ENCODE data around the gene SNX24. TPM values are rescaled to one million over a fixed set of nuclear protein-coding genes. Genes with fewer than 3 reads are reported as not detected.

Gene SNX24
- total RNA-seq, 1 donor from 2014 or later, result 14.7 TPM

DNA sequence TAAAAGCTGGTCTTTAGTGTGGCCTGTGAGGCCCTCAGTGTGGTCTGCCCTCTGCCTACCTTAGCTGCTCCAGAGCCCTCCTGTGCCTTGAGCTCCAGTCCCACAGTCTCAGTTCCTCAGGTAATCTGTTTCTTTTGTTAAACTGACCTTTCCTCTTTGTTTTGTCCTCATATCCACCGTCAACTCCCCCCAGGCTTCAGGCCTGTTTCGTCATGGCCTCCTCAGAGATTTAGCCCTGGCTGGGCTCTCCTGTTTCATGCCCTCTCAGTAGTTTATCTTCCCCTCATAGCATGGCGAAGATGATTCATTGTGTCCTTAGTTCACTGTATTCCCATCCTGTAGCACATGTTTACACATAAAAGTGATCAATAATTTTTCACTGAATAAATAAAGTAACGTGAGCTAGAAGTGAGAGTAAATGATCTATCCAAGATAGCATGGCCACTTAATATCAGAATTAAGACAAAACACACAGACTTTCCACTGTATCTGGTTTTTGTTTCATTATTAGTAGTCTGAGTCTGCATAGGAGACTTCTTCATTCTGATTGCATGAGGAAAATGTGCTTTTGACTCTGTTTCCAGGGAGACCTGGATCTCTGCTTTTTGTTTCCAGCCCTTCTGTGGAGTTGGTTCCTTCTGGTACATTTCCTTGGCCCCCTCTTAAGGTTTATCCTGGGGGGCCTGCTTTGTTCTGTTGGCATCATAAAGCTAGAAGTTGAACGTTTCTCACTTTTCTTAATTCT, 70.5 kb downstream of the SNX24 start:
- DNase-seq (ENCODE audit: low spot score in 2 of 2) (peak in 1 of 2 donors; percentile 10), FAIRE-seq (no peak)

DNA sequence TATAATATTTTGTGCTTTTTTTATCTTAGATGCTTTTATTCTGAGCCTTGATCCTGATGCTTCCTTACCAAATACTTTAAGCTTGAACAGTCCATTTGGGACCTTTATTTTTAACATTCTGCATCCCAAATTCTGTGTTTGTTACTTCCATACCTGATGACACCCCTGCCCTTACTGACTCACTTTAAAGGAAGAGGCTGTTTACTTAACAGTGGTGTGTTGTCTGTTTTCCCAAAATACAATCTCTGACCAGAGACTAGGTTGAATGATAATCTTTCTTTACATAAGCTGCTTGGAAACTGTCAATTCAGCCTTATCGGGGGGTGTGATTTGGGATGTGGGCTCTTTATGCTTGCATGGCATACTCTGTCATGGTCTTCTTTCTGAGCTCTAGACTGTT, 71.1 kb downstream of the SNX24 start:
- DNase-seq (ENCODE audit: low spot score in 2 of 2), result no peak
- FAIRE-seq, result no peak

DNA sequence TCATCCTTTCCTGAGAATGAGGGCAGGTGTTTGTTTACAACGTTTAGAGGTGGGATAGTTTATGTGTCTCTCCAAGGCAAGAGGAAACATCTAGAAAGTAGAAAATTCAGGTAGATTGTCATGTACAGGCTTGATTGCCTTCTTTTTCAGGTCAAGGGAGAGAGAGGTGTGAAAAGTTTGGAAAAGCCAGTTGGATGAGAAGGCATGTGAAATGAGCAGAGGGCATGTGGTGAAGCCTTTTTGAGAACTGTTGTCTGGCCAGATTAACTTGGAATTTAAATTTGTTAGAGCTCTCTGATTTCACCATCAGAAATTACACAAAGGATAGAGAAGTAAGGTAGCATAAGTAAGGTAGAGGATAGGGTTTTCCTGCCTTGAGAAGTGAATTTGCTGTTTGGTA, 74.6 kb downstream of the SNX24 start:
- FAIRE-seq (no peak), DNase-seq (ENCODE audit: low spot score in 2 of 2) (no peak)

DNA sequence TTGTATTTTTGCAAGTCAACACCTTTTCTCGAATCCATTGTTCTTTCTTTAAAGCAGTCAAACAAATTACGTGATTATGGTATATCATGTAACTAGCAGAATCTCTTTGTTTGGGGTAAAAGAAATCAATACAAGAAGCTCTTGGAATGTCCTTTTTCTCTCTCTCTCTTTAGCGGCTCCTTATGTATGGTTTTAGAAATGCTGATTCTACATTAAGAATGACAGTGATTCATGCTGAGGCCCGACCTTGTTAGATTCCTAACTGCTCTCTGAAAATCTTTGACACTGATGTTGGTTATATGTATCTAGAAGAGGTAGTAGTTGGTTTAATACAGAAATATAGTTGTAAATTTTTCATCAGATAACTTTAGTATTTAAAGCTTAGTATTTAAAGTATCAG, 76.4 kb downstream of the SNX24 start:
- DNase-seq (ENCODE audit: low spot score in 2 of 2) (no peak), FAIRE-seq (no peak)

DNA sequence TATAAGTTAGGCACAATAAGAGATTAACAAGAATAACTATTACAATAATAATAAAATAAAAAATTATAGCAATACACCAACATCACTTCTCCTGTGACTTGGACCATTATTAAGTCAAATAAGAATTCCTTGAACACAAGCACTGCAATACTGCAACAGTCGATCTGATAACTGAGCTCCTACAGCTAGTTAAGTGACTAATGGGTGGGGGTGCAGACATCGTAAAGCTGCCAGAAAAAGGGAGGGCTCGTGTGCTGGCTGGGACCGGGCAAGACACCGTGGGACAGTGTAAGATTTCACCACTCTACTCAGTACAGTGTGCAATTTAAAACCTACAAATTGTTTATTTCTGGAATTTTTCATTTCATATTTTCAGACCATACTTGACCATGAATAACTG, 78.8 kb downstream of the SNX24 start:
- DNase-seq (ENCODE audit: low spot score in 2 of 2), result no peak
- FAIRE-seq, result no peak

DNA sequence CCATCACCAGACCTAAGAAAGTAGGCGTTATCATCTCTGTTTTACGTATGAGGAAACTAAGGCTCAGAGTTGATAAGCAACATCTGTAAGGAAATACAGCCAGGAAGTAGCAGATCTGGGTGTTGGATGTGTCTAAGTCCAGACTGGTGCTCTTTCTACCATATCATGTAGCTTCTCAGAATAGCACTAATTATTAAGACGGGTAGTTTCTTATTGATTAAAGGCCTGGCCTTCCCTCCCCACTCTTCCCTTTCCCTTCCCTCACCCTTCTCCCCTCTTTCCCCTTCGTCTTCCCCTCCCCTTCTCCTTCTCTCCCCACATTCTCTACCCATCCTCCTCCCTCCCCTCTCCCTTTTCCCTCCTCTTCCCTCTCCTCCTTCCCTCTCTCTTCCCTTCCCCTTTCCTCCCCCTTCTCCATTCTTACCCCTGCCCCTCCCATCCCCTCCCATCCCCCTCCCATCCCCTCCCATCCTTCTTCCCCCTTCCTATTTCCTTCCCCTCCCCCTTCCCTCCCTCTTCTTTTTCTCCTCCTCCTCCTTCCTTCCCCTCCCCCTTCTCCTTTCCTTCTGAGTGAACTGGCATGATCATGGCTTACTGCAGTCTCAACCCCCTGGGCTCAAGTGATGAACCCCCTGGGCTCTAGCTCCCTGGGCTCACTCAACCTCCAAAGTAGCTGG, 79.4 kb downstream of the SNX24 start:
- FAIRE-seq (no peak), DNase-seq (ENCODE audit: low spot score in 2 of 2) (no peak)

DNA sequence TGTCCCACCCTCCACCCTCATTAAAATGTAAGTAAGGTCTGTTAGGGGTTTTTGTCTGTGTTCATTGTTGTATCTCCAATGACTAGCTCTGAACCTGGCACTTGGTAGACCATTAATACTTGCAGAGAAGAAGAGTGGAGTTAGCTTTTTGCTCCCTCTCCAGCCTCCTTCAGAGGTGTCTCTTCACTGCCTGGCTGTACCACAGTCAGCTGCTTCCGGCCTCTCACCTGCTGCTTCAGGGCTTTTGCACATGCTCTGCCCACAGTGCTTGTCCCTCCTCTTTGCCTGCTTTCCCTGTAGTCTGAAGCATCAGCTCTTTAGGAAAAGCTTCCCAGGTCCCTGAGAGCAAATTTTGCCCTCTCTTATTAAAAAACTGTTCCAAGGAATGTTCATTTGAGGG, 83.6 kb downstream of the SNX24 start:
- DNase-seq (ENCODE audit: low spot score in 2 of 2), result no peak
- no peak for FAIRE-seq

DNA sequence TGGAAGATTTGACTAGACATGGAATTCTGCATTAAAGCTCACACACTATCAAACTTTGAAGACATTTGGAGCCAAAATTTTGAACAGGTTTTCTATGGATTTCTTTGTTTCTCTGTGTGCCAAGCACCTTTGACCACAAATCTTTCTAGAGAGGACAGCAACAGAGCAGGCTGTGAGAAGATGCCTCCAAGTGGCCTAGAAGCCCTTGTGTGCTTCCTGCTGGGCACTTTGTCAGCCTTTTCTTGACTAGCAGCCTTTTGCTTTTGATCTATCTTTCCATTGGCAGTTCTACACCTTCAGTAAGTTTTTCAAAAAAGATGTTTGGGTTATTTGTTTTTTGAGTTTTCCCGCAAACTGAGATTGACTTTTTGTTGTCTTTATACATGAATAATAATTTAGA, 84.6 kb downstream of the SNX24 start:
- DNase-seq (ENCODE audit: low spot score in 2 of 2) (no peak), FAIRE-seq (no peak)

DNA sequence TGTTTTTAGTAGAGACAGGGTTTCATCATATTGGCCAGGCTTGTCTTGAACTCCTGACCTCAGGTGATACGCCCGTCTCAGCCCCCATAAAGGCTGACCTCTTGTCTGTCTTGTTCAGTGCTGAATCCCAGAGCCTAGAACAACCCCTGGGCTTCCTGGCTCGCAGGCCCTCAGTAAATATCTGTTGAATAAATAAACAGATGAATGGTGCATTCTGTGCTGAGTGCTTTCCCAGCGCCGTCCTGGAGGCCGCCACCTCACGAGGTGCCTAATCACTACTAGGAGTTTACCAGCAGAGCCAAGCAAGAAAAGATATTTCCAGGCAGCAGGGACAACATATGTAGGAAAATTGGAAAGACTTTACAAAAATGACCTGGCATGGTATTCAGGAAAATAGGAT, 88.5 kb downstream of the SNX24 start:
- FAIRE-seq, result no peak

DNA sequence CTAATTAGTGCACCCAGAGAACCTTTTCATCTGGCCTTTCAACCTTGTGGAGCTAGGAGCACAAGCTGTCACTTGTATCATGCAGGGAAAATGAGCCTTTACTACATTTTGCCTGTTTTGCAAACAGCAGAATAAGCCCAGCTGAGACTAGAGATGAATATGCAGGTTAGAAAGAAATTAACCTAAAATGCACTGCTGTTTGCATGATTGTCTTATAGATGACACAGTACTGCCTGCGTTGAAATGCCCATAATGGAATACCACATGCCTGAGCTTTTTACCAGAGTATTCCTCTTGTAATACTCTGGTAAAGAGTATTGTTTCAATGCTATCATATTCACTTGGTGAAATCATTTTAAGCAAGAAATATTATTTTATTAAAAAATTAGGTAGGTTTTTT, 90.7 kb downstream of the SNX24 start:
- DNase-seq (ENCODE audit: low spot score in 2 of 2) (no peak), FAIRE-seq (no peak)

More for the DNA sequence above, 88.5 kb downstream of the SNX24 start:
- no peak for DNase-seq (ENCODE audit: low spot score in 2 of 2)

DNA sequence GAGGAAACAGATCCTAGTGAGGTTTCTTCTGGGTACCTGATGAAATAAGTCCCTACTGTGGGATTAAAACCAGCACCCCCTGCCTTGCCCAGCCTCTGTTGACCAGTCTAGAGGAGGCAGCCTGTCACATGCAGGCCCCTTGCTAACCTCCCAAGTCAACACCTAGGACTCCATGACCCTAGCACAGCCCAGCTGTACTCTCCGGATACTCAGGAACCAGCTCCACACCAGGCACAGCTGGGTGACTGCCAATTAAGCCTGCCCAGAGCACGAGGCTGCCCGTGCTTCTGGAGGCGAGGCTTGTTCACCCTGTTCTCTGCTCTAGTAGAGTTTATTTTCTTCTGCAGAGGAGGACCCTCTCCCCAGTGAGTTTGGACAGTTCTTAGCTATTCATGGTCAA, 92.5 kb downstream of the SNX24 start:
- FAIRE-seq (no peak), DNase-seq (ENCODE audit: low spot score in 2 of 2) (no peak)

DNA sequence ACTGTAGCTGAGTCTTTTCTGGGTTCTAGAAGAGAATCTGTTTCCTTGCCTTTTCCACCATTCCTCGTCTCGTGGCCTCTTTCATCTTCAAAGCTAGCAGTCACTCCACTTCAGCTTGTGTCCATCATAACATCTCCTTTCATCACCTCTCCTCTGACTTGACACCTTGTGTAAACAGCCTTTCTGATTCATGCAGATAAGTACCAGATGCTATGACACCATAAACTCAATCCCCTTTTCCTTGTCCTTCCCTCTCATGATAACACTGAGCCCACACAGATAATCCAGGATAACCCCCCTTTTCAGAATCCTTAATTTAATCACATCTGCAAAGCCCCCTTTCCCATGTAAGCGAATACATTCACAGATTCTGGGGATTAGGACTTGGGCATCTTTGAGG, 95.5 kb downstream of the SNX24 start:
- FAIRE-seq, result no peak
- no peak for DNase-seq (ENCODE audit: low spot score in 2 of 2)

DNA sequence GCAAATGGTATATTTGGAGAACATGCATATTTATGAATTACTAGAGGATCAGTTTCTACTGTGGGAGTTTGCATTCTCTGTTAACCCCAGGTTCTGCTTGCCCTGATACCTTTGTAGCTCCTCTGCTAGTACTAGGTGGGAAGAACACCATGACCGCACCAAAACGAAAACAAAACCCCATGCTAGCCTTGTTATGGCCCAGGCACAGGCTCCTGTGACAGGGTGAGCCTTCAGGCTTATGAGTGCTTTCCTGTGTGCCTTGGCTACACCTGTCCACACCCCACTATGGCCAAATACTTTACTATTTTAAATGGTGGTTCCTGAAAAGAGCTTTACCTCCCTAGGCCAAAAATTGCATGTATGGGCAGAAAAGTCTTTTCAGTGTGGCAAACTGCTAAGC, 96.3 kb downstream of the SNX24 start:
- no peak for DNase-seq (ENCODE audit: low spot score in 2 of 2)
- FAIRE-seq, result no peak

DNA sequence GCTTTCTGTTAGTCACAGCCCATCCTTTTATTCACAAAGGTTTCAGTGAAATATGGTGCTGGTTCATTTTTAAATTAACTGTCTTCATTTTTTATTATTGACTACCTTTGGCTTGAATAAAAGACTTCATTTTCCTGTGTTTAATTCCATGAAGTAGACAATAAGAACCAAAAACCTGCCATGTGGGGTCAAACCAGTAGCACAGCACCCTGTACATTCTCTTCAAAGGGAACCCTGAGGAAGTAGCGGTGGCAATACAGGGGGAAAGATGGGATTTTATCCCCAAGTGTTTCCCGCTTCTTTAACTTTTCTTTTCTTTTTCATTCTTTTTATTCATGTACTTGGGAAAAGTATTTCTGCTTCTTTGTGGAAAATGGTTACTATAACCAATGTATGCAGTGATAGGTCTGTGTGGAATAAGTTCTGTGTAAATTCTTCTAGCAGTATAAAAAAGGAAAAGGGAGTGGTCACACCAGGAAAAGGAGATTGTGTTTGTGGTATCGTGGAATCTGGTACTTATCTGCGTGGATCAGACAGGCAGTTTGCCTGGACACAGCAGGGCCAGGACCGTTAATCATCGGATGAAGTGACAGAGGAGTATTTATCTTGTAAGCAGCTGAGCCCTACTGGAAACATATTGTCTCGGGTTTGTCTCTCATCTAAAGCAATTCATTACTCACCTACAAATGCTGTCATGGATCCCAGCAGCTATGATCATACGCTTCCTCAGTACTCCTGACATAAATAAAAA, 96.9 kb downstream of the SNX24 start:
- FAIRE-seq (no peak), DNase-seq (ENCODE audit: low spot score in 2 of 2) (no peak)

DNA sequence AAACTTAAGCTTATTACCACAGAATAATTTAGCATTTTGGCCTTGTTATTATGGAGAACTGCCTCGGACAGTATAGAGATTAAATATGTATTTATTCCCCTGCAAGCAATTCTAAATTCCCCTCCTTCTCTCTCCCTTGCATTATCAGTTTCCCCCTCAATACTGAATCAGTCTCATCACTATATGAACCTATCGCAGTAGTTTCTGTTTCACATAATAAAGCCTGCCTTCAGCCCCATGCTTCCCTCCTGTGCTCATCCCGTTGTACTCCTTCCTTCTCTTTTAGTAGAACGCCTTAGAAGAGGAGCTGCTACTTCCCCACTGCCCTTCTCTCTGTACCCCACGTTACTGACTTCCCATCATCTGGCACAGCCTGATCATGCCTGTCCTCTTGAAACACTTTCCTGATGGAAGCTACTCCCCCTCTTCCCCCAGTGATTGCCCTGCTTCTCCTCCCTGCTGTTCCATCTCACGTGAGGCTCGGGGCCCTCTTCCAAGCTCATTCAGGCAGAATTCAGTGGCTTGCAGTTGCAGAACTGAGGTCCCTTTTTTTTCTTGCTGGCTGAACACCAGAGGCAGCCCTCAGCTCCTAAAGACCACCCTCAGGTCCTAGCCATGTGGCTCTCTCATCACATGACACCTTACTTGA, 97.8 kb downstream of the SNX24 start:
- FAIRE-seq (no peak), DNase-seq (ENCODE audit: low spot score in 2 of 2) (no peak)

DNA sequence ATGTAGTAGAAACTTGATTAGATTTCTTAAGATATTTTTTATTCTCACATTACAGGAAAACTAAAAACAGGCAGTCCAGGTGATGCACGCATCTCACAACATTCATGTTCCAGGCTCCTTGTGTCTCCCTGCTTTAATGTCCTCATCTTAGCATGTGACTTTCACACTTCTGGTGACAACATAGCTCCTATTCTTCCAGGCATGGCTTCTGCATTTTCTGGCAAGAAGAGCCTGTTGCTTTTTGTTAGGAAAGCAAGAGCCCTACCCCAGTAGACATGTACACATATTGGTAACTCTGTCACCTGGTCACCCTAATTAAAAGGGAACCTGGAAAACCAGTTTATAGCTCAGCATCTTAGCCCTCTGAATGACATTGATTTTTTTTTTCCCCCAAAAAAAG, 98.6 kb downstream of the SNX24 start:
- FAIRE-seq, result no peak
- DNase-seq (ENCODE audit: low spot score in 2 of 2), result no peak

DNA sequence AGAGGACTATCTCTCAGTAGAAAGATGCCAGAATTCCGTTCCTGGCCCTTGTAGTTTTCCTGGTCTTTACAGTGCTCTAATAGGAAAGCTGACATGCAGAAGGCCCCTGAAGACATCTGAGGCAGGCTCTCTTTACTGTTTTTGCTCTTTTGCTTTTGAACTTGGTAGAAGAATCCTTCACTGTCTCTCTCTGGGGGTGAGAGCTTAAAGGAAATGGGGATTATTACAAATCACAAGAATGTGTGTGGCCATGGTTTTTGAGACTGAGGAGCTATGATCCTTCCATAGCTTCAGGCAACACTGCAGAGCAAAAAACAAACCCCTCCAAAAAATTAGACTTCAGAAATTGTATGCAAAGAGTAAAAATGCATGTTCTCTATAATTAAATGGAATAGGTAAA, 102.0 kb downstream of the SNX24 start:
- no peak for FAIRE-seq
- DNase-seq (ENCODE audit: low spot score in 2 of 2), result no peak

DNA sequence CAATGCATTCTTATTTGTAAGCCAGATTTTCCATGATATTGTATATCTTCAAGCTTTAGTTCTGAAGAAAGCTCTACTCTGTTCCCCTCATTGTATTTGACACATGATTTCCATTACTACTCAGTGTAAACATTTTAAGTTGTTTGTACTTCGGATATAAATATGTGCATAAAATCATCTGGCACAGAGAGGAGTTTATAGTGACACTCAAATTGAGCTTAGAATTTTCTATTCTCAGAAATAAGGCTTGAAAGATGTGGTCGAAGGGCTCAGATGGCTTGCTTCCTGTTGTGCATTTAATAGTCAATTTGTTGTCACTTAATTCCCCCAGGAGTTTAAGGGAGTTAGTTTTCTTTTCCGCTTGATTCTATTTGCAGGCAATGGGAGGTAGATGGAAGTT, 102.4 kb downstream of the SNX24 start:
- FAIRE-seq (no peak), DNase-seq (ENCODE audit: low spot score in 2 of 2) (no peak)

DNA sequence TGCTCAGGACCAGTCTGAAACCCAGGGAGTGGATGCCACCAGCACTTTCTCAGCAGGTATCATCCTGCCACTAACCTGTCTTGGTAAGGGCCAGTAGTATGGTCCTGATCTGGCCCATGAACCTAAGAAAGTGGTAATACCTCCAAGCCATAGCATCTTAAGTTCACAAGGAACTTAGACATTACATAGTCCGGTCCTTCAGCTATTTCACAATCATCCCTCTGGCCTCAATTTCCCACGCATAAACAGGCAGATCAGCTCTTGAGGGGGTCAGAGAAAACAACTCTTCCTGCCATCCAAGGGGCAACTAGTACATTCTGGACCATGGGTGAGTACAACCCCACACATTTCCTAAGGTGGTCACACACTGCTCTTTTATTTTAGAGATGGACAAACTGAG, 102.9 kb downstream of the SNX24 start:
- FAIRE-seq (no peak), DNase-seq (ENCODE audit: low spot score in 2 of 2) (no peak)

DNA sequence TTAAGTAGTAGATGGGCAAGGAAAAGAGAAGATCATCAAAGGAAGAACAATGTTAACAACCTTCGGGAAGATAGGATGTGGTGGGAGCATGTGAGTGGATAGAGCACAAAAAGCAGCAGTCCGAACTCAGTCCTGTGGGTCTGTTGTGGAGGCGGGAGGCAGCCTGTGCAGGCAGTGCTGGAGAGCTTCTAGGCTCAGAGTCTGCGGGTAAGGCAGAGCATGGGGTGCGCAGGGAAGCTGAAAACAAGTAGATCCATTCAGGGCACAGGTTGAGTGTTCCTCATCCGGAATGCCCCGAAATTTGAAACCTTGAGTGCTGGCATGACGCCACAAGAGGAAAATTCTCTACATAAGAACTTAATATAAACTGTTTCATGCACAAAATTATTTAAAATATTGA, 106.2 kb downstream of the SNX24 start:
- FAIRE-seq, result no peak
- no peak for DNase-seq (ENCODE audit: low spot score in 2 of 2)

DNA sequence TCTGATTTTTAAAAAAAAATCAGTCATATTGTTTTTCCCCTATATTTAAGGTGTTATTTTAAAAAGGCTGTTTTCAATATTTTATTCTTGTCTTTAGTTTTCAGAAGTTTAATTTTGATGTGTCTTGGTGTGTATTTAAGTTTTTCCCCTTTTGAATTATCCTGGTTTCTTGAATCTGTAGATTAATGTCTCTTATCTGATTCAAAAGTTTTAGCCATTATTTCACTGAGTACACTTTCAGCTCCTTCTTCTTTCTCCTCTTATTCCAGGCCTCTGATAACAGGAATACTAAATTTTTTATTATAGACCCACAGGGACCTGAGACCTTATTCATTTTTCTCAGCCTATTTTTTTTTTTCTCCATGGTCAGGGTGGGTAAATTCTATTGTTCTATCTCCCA, 109.3 kb downstream of the SNX24 start:
- no peak for FAIRE-seq
- DNase-seq (ENCODE audit: low spot score in 2 of 2), result no peak
